Thyroid gland (tissue), 4 donors: ENCODE results near the gene PPM1M. TPM values are rescaled to one million over a fixed set of nuclear protein-coding genes. Genes with fewer than 3 reads are reported as not detected.

ENCODE experiments used
- DNase-seq, 2 donors: peaks; one replicate each; pipeline ENCODE4 v3.0.0-alpha.2; 2019
- H3K27ac ChIP-seq, 3 donors: fragments of 200-600 bp; sonication (generic); 1 replicate in 2 of 3; 2 replicates in 1 of 3; pipeline ENCODE4 v1.5.1; 2016 to 2019; ENCODE audit warnings: mild to moderate bottlenecking in 1 of 3, moderate library complexity in 1 of 3
- H3K27me3 ChIP-seq: fragments of 200-600 bp; sonication (generic); one replicate; pipeline ENCODE4 v1.5.1; 2019
- H3K36me3 ChIP-seq, 2 donors: fragments of 200-600 bp; sonication (generic); one replicate each; pipeline ENCODE4 v1.5.1; 2016 to 2019
- H3K4me1 ChIP-seq, 2 donors: fragments of 200-600 bp; sonication (generic); one replicate each; pipeline ENCODE4 v1.5.1; 2017 to 2019
- H3K4me3 ChIP-seq, 3 donors: fragments of 200-600 bp; sonication (generic); replicated peaks in 1 of 3; 1 replicate in 2 of 3; 2 replicates in 1 of 3; pipeline ENCODE4 v1.5.1; 2016; ENCODE audit warnings: mild to moderate bottlenecking in 1 of 3
- H3K9me3 ChIP-seq: fragments of 200-600 bp; sonication (generic); one replicate; pipeline ENCODE4 v1.5.1; 2017
- CTCF ChIP-seq, 6 experiments: fragments of 200-600 bp in 3 of 6; fragments of 450-650 bp in 3 of 6; sonication (generic) in 3 of 6; IDR thresholded peaks; one replicate each; pipeline ENCODE4 v1.5.1; 2016 to 2019; ENCODE audit warnings: antibody characterized with exemption in 6 of 6, mild to moderate bottlenecking in 2 of 6, inconsistent platforms in 1 of 6, moderate library complexity in 1 of 6
- POLR2A ChIP-seq, 2 donors: fragments of 450-650 bp; IDR thresholded peaks; one replicate each; pipeline ENCODE4 v1.6.1; 2017; ENCODE audit warnings: antibody characterized with exemption in 2 of 2, mild to moderate bottlenecking in 2 of 2, moderate library complexity in 1 of 2
- WGBS, 2 donors: methylation state at CpG; one replicate each; pipeline ENCODE4 v1.1.5; 2017; 5-methylcytosine and 5-hydroxymethylcytosine counted together
- intact Hi-C: fragments of 100-400 bp; cut with DNase I; formaldehyde crosslinking; loops from one replicate; pipeline ENCODE4 v1.15.1; 2023
- total RNA-seq, 4 donors: library from RNA; depleted of rRNA; stranded (reverse); fragments of >200 nt; gene quantifications; one replicate each; pipeline ENCODE4 v1.2.3, GENCODE V29; 2016

The PPM1M gene
- total RNA-seq, 4 donors from 2014 or later = 15.8 to 22.8 (median 18.0) TPM

GRCh38 chr3:52230461-52230860, 15.1 kb upstream of the PPM1M start:
- intact Hi-C loops = loop anchor here (5.0 to 10.0 kb wide), 2 partner anchors 112 to 174 kb away; no protein-coding TSS in a partner anchor
- peaks cover 31 to 33% of the 10 kb centered on the region in 2 donors for H3K36me3 ChIP-seq
- no peak overlapping the region for H3K27ac ChIP-seq
- WGBS, 2 donors = 96% methylated on average over 6 of the region's 6 CpGs
- no peak for TF ChIP-seq POLR2A (IDR thresholded peaks at IDR 0.05)
- TF ChIP-seq CTCF (IDR thresholded peaks at IDR 0.05) = no peak
- DNase-seq = no peak
- H3K27me3 ChIP-seq = no peaks in the 10 kb centered on the region
- H3K4me3 ChIP-seq = no peak overlapping the region
- no peaks in the 10 kb centered on the region for H3K9me3 ChIP-seq
- no peaks in the 10 kb centered on the region for H3K4me1 ChIP-seq

- Histone ChIP-seq H3K9me3 (no peaks in the 10 kb centered on the region), H3K27ac (no peak overlapping the region), H3K36me3 (peaks cover 31 to 33% of the 10 kb centered on the region in 2 donors), H3K27me3 (no peaks in the 10 kb centered on the region), H3K4me1 (no peaks in the 10 kb centered on the region), H3K4me3 (no peak overlapping the region)
- TF ChIP-seq POLR2A (IDR thresholded peaks at IDR 0.05) = no peak
- no peak for TF ChIP-seq CTCF (IDR thresholded peaks at IDR 0.05)
- DNase-seq = no peak
- intact Hi-C loops = loop anchor here (5.0 to 10.0 kb wide), 2 partner anchors 111 to 174 kb away; no protein-coding TSS in a partner anchor
- WGBS, 2 donors = 94 to 95% methylated on average over 10 to 13 of the region's 16 CpGs
Measured at GRCh38 chr3:52230889-52231499, 14.6 kb upstream of the PPM1M start.

- no peak overlapping the region for H3K4me3 ChIP-seq
- TF ChIP-seq CTCF (IDR thresholded peaks at IDR 0.05) (peak; percentile 63 to 82 (median 78)), POLR2A (IDR thresholded peaks at IDR 0.05) (no peak)
- no peak overlapping the region for H3K27ac ChIP-seq
- H3K4me1 ChIP-seq = peaks cover 3 to 6% of the 10 kb centered on the region in 2 donors
- intact Hi-C loops = loop anchor here (5.0 to 10.0 kb wide), 2 partner anchors 111 to 173 kb away; no protein-coding TSS in a partner anchor
- peak; percentile 60 to 72 for DNase-seq
- peaks cover 31 to 33% of the 10 kb centered on the region in 2 donors for H3K36me3 ChIP-seq
- no peaks in the 10 kb centered on the region for H3K27me3 ChIP-seq
- H3K9me3 ChIP-seq = no peaks in the 10 kb centered on the region
- 78 to 90% methylated on average over 8 to 23 of the region's 34 CpGs for WGBS, 2 donors
Measured at GRCh38 chr3:52231502-52232278, 13.9 kb upstream of the PPM1M start.

- H3K9me3 ChIP-seq = no peaks in the 10 kb centered on the region
- no peak overlapping the region for H3K4me3 ChIP-seq
- 94% methylated on average over 26 of the region's 28 CpGs for WGBS, 2 donors
- peaks cover 10 to 14% of the 10 kb centered on the region in 2 donors for H3K4me1 ChIP-seq
- intact Hi-C loops = loop anchor here (5.0 to 10.0 kb wide), 2 partner anchors 110 to 172 kb away; no protein-coding TSS in a partner anchor
- peaks cover 31 to 33% of the 10 kb centered on the region in 2 donors for H3K36me3 ChIP-seq
- no peak for DNase-seq
- H3K27ac ChIP-seq = no peak overlapping the region
- TF ChIP-seq POLR2A (IDR thresholded peaks at IDR 0.05) = no peak
- TF ChIP-seq CTCF (IDR thresholded peaks at IDR 0.05) = no peak
- H3K27me3 ChIP-seq = no peaks in the 10 kb centered on the region
Measured at GRCh38 chr3:52232279-52233107, 13.1 kb upstream of the PPM1M start.
